Smooth muscle cell (in vitro differentiated cells): Measurements from ENCODE around the gene FGF14. TPM values are rescaled to one million over a fixed set of nuclear protein-coding genes. Genes with fewer than 3 reads are reported as not detected.
A peak's percentile ranks its signal among the peaks of the same experiment; 100 is the strongest.

ENCODE experiments used
- DNase-seq: peaks from one replicate; lab custom pipeline; 2025; ENCODE audit not compliant: unreplicated experiment; lab: John Stamatoyannopoulos, UW
- H2AFZ ChIP-seq: fragments of 200-600 bp; sonication (generic); 2 replicates; pipeline ENCODE4 v1.6.0; 2016; ENCODE audit warnings: antibody characterized with exemption, low read depth, mild to moderate bottlenecking
- H3F3A ChIP-seq: fragments of 200-600 bp; sonication (generic); 2 replicates; pipeline ENCODE4 v1.6.0; 2017; ENCODE audit warnings: antibody characterized with exemption, low read depth
- H3K27ac ChIP-seq: fragments of 200-600 bp; sonication (generic); 2 replicates; pipeline ENCODE4 v1.5.1; 2016; ENCODE audit warnings: low read depth, mild to moderate bottlenecking
- H3K27me3 ChIP-seq: fragments of 200-600 bp; sonication (generic); 2 replicates; pipeline ENCODE4 v1.6.1; 2016; ENCODE audit warnings: low read depth, mild to moderate bottlenecking
- H3K36me3 ChIP-seq: fragments of 200-600 bp; sonication (generic); 2 replicates; pipeline ENCODE4 v1.5.1; 2016; ENCODE audit warnings: low read depth
- H3K4me1 ChIP-seq: fragments of 200-600 bp; sonication (generic); 2 replicates; pipeline ENCODE4 v1.5.1; 2016; ENCODE audit warnings: low read depth
- H3K4me2 ChIP-seq: fragments of 200-600 bp; sonication (generic); 2 replicates; pipeline ENCODE4 v1.6.0; 2016; ENCODE audit warnings: mild to moderate bottlenecking
- H3K4me3 ChIP-seq: fragments of 200-600 bp; sonication (generic); 2 replicates; pipeline ENCODE4 v1.5.1; 2016; ENCODE audit warnings: mild to moderate bottlenecking
- H3K79me2 ChIP-seq: fragments of 200-600 bp; sonication (generic); 2 replicates; pipeline ENCODE4 v1.6.0; 2016; ENCODE audit warnings: low read depth, mild to moderate bottlenecking
- H3K9ac ChIP-seq: fragments of 200-600 bp; sonication (generic); 2 replicates; pipeline ENCODE4 v1.6.0; 2016; ENCODE audit warnings: low read depth
- H3K9me3 ChIP-seq: fragments of 200-600 bp; sonication (generic); replicated peaks from 2 replicates; pipeline ENCODE4 v1.5.1; 2016; ENCODE audit warnings: low read depth
- H4K20me1 ChIP-seq: fragments of 200-600 bp; sonication (generic); 2 replicates; pipeline ENCODE4 v1.6.0; 2016; ENCODE audit warnings: low read depth
- WGBS: methylation state at CpG from one replicate; pipeline ENCODE4 v1.1.7; 2016; ENCODE audit warnings: low lambda C conversion rate; 5-methylcytosine and 5-hydroxymethylcytosine counted together
- polyA plus RNA-seq: library from polyadenylated mRNA; unstranded; fragments of >200 nt; fragmentation: Nextera tagmentation; extraction: Ambion mirVana; gene quantifications from 2 replicates; pipeline ENCODE4 v1.2.1, GENCODE V29; 2016
- total RNA-seq: library from RNA; depleted of rRNA; stranded (reverse); fragments of >200 nt; gene quantifications from 2 replicates; pipeline ENCODE4 v1.2.3, GENCODE V29; 2014
- TF ChIP-seq, protein P1 (sequence below): fragments of 200-600 bp; sonication (generic); IDR thresholded peaks from 2 replicates; pipeline ENCODE4 v1.5.1; 2017; ENCODE audit warnings: borderline replicate concordance, mild to moderate bottlenecking, antibody characterized with exemption; ENCODE audit not compliant: insufficient read depth, poor library complexity, severe bottlenecking

Gene FGF14
- total and polyA plus RNA-seq, 2 experiments from 2014 or later, result 0.23 TPM; not detected in 1

DNA sequence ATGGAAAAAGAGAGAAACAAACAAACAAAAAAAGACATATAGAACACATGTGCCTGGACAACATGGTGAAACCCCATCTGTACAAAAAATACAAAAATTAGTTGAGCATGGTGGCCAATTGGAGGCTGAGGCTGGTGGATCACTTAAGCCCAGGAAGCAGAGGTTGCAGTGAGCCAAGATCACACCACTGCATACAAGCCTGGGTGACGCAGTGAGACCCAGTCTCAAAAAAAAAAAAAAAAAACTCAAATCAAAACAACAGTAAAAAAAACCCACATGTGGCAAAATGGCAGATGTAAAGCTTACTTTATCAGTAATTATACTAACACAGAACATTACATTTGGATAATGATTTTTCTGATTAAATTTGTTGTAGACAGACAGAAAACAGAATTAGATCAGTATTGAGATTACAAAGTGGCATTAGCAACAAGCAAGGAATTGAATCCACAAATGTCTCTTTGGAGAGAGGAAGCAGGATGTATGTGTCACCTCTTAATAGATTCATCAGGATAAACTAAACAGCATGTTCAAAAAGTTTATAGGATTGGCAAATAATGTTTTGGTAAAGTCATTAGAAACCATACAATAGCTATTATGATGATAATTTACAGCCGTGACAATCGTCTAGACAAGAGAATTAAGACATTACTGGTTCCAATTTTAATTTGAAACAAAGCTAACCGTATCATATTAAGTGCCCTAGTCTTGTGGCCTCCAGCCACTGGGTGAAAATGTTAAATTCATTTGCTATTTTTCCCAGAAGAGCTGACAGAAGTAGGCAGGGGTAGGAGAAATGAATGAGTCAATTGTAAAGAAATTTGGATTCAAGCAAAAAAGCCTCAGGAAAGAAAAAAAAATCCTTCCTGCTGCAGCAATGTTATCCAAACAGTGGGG, 206.0 kb downstream of the FGF14 start:
- TF ChIP-seq, protein P1, sequence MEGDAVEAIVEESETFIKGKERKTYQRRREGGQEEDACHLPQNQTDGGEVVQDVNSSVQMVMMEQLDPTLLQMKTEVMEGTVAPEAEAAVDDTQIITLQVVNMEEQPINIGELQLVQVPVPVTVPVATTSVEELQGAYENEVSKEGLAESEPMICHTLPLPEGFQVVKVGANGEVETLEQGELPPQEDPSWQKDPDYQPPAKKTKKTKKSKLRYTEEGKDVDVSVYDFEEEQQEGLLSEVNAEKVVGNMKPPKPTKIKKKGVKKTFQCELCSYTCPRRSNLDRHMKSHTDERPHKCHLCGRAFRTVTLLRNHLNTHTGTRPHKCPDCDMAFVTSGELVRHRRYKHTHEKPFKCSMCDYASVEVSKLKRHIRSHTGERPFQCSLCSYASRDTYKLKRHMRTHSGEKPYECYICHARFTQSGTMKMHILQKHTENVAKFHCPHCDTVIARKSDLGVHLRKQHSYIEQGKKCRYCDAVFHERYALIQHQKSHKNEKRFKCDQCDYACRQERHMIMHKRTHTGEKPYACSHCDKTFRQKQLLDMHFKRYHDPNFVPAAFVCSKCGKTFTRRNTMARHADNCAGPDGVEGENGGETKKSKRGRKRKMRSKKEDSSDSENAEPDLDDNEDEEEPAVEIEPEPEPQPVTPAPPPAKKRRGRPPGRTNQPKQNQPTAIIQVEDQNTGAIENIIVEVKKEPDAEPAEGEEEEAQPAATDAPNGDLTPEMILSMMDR, result no peak
- no peak overlapping the region for H3K9ac ChIP-seq
- H3F3A ChIP-seq, result no peaks in the 10 kb centered on the region
- no peak overlapping the region for H2AFZ ChIP-seq
- H3K4me2 ChIP-seq, result peak overlapping the region; percentile 39
- H3K4me1 ChIP-seq, result no peaks in the 10 kb centered on the region
- H3K27ac ChIP-seq, result peak overlapping the region; percentile 29
- no peaks in the 10 kb centered on the region for H3K79me2 ChIP-seq
- H3K4me3 ChIP-seq, result no peak overlapping the region
- no peaks in the 10 kb centered on the region for H3K27me3 ChIP-seq
- H4K20me1 ChIP-seq, result no peaks in the 10 kb centered on the region
- DNase-seq, result no peak
- WGBS, result 56% methylated on average over 4 of the region's 4 CpGs
- no peaks in the 10 kb centered on the region for H3K36me3 ChIP-seq
- H3K9me3 ChIP-seq, result no peaks in the 10 kb centered on the region

DNA sequence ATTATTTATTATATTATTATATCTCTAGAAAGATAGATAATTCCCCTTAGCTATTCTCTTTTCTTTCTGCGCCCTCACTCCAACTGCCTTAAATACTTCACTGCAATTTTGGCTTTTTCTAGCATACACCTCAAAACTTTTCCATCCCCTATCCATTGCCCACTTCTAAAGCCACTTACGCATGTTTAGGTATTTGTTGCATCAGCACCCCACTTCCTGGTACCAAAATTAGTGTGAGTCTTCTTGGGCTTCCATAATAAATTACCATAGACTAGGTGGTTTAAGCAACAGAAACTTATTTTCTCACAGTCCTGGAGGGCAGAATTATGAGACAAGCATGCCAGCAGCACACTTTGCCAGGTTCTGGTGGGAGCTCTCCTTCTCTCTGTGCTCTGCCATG, 209.0 kb downstream of the FGF14 start:
- no peaks in the 10 kb centered on the region for H3K36me3 ChIP-seq
- no peaks in the 10 kb centered on the region for H4K20me1 ChIP-seq
- no peak for DNase-seq
- H3K4me3 ChIP-seq, result no peak overlapping the region
- no peak overlapping the region for H3K27ac ChIP-seq
- no peaks in the 10 kb centered on the region for H3K27me3 ChIP-seq
- no peaks in the 10 kb centered on the region for H3K4me1 ChIP-seq
- H3K4me2 ChIP-seq, result no peak overlapping the region
- no peaks in the 10 kb centered on the region for H3K79me2 ChIP-seq
- TF ChIP-seq, protein P1, result no peak
- H2AFZ ChIP-seq, result no peak overlapping the region
- H3K9me3 ChIP-seq, result no peaks in the 10 kb centered on the region
- no peaks in the 10 kb centered on the region for H3F3A ChIP-seq
- 98% methylated on average over 2 of the region's 2 CpGs for WGBS
- H3K9ac ChIP-seq, result no peak overlapping the region

DNA sequence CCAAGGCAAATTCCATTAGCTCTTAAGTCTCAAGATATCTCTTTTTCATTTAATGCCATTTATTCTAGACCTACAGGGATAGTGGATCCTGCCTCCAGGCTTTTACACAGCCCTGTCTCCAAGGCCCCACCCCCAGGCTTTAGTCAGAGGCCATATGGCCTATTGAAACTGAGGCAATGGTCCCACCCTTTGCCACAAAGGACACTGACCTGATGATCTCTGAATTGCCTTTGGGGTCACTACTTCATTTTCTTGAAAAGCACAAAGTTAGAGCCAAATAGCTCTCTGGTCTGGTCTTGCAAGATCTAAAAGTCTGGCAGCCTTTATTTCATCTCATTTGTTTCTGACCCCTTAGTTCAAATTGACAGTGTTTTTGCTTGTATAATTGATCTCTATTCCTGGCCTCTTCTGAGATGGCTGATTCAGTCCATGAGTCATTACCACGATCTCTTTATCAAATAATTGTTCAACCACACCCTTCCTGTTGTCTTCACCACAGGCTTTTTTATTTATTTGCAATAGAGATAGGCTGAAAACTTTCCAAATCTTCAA, 209.8 kb downstream of the FGF14 start:
- TF ChIP-seq, protein P1, result no peak
- 23% methylated on average over 1 of the region's 1 CpG for WGBS
- Histone ChIP-seq H3K79me2 (no peaks in the 10 kb centered on the region), H2AFZ (no peak overlapping the region), H3K27me3 (no peaks in the 10 kb centered on the region), H3K36me3 (no peaks in the 10 kb centered on the region), H3K27ac (no peak overlapping the region), H3K9me3 (no peaks in the 10 kb centered on the region), H3K4me3 (no peak overlapping the region), H3K9ac (no peak overlapping the region), H3F3A (no peaks in the 10 kb centered on the region), H3K4me1 (no peaks in the 10 kb centered on the region), H4K20me1 (no peaks in the 10 kb centered on the region), H3K4me2 (no peak overlapping the region)
- DNase-seq, result no peak
